Forelimb muscle (tissue), 1 donor: ENCODE measurements around the gene ZFYVE28. TPM values are rescaled to one million over a fixed set of nuclear protein-coding genes. Genes with fewer than 3 reads are reported as not detected.
"Not testable (repeated sequence)": the region's sequence is repeated elsewhere in the genome, so short reads cannot be mapped to it uniquely, and the experiment has no call there.

ENCODE experiments used
- DNase-seq: peaks from one replicate; pipeline ENCODE4 v3.0.0-alpha.2; 2013; ENCODE audit warnings: low read depth
- polyA plus RNA-seq: library from polyadenylated mRNA; unstranded; fragments of 120-200 nt; gene quantifications from one replicate; pipeline ENCODE4 v1.2.1, GENCODE V29; 2013; ENCODE audit not compliant: insufficient read length

ZFYVE28 gene
- polyA plus RNA-seq, 1 donor = 1.7 TPM

DNA sequence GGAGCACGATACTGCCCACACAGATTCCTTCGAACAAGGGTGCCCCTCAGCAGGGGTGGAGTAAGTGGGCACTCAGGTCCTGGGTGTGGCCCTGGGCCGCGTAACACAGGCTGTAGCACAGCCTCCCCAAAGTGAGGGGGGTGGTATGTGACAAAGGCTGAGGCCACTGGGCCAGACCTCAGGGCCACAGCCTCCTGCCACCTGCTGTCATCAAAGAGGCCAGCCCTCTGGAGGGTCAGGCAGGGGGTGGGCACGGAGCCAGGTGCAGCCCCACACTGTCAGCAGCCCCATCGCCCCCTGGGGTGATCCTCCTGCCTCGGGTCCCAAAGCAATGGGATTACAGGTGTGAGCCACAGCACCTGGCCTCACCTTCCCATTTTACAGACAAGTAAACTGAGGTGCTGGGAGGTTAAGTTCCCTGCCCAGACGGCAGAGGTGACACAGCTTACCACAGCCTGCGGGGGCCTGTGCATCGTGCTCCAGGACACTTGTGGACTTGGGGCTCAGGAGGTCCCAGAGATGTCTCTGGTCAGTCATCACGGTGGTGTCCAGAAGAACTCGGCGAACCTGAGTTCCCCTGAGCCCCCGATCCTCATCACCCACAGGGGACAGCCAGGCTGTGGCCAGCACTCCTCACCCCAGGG lies 129.0 kb downstream of the ZFYVE28 start:
- DNase-seq = no peak

- no peak for DNase-seq
These were observed 130.3 kb downstream of the ZFYVE28 start for GRCh38 chr4:2288051-2288541.

DNA sequence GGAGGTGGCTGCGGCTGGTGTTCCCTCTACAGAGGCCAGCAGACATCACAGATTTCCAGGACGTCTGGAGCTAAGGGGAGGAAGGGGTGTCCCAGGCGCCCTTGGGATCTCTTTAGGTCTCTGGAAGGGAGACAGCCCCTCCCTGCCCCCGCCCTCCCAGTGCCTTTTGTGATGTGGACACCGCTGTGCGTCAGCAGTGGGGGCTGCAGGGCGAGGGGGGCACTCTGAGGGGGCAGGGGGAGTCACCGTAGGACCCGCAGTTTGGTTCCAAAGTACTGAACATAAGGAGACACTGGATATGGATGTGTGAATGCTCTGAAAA lies 130.9 kb downstream of the ZFYVE28 start:
- DNase-seq = no peak

- DNase-seq = no peak
These were observed 131.4 kb downstream of the ZFYVE28 start for GRCh38 chr4:2286904-2287593.

DNA sequence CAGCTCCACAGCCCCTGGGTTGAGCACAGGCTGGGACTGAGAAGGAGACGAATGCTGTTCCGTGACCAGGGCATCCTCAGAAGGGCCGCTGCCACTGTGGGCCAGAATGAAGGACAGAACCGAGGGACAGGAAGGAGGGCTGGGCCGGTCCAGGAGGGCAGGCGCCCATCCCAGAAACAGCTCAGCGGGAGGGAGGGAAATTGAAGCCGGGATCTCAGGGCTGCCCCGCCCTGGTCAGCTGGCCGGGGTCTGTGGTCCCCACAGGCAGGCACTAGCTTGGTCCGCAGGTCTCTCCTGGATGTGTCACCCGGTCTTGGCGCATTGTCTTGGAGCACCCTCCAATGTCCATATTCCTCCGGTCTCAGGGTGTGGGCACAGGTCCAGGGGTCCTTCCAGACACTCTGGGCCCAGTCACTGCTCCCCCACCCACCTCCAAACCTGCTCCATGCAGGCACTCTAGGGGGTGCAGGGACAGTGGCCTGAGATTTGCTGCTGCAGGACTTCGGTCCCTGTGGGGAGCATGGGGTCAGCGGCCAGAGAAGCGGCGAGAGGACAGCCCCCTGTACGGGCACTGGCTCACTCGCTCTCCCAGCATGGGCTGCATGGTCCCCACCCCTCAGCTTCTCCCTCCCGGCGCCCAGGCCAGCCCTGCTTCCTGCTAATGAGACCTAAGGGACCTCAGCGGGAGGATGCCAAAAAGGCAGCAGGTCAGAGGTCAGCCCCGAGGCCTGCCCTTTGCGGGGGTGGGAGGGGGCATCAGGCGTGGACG lies 132.6 kb downstream of the ZFYVE28 start:
- DNase-seq = no peak

DNA sequence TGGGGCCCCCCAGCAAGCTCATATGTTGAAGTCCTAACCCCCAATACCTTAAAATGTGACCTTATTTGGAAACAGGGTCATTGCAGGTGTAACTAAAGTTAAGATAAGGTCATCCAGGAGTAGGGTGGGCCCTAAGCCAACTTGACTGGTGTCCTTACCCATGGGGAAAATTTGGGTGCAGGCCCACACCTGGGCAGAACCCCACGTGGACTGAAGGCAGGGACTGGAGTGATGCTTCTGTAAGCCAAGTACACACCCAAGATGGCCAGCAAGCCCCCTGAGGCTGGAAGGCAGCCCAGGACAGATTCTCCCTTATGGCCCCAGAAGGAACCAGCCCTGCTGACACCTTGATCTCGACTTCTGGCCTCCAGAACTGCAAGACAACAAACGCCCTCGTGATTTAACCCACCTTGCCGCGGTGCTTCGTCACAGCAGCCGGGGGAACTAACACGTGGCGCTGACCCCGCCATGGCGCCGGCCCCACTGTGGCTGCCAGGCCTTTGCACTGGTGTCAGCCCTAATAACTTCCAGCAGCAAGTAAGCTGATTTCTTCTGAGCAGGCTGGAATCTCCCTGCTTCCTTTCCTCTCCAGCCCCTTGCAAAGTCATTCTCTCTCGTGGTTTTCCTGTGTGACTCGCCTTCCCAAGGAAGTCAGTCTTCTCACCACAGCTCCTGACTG lies 133.4 kb downstream of the ZFYVE28 start:
- DNase-seq = no peak

GRCh38 chr4:2284161-2284933 lies 134.1 kb downstream of the ZFYVE28 start:
- DNase-seq = no peak

GRCh38 chr4:2283199-2283711 lies 135.2 kb downstream of the ZFYVE28 start:
- DNase-seq = no peak

- DNase-seq = no peak
These were observed 136.7 kb downstream of the ZFYVE28 start for GRCh38 chr4:2281575-2282343.

- no peak for DNase-seq
These were observed 137.7 kb downstream of the ZFYVE28 start for GRCh38 chr4:2280531-2281300.

DNA sequence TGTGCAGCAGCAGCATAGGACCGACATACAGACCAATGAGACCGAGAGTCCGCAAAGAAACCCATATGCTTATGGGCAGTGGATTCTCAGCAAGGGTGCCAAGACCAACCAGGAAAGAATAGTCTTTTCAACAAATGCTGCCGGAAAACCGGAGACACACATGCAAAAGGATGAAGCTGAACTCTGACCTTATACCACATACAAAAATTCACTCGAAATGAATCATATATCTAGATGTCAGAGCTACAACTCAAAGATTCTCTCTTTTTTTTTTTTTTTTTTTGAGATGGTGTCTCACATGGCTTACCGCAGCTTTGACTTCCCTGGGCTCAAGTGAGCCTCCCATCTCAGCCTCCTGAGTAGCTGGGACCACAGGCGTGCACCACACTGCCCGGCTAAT lies 140.5 kb downstream of the ZFYVE28 start:
- DNase-seq = no peak

DNA sequence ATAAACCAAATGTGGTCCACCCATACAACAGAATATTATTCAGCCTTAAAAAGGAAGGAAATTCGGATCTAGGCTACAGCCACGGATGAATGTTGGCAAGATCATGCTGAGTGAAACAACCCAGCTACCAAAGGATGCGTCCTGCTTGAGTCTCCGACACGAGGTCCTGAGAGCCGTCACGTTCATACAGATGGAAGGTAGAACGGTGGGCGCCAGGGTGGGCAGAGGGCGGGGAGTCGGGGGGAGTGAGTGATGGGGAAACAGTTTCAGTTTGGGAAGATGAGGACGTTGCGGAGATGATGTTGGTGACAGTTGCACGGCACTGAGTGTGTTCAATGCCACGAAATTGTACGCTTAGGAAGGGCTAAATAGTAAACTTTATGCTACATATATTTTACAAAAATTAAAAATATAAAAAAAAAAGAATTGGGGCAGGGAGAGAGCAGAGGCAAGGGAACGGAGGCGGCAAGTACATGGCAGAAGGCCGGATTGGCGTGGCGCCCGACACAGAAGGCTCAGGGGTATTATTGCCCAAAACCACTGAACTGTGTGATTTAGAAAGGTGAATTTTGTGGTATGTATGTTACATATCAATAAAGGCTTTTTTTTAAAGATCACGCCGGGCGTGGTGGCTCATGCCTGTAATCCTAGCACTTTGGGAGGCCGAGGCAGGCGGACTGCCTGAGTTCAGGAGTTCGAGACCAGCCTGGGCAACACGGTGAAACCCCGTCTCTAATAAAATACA lies 141.7 kb downstream of the ZFYVE28 start:
- DNase-seq = no peak

- DNase-seq = no peak
These were observed 142.7 kb downstream of the ZFYVE28 start for GRCh38 chr4:2275546-2276251.

GRCh38 chr4:2275044-2275397 lies 143.4 kb downstream of the ZFYVE28 start:
- DNase-seq = not testable (repeated sequence)

DNA sequence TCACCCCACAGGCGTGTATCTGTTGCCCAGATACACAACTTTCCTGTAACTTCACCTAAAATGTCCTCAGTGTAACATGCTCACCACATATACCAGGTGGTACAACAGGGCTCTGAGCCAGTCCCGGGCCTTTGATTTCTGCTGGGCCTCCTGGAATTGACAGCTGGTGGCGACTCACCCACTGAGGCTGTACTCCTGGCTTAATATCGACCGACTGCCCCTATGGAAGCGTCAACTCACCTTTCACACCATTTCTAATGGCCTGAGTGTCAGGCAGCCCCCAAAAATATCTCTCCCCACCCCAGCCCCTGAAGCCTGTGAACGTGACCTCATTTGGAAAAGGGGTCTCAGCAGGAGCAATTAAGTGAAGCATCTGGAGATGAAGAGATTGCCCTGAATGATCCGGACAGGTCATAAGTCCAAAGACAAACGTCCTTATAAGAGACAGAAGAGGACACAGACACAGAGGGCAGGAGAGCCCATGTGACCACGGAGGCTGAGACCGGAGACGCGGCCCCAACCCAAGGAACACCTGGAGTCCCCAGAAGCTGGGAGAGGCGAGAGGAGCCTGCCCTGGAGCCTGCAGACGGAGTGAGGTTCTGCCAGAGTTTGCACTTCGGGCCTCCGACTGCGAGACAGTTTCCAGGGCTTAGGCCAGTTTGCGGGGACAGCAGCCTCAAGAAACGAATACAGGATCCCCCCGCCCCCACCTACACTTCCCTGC lies 144.0 kb downstream of the ZFYVE28 start:
- no peak for DNase-seq

DNA sequence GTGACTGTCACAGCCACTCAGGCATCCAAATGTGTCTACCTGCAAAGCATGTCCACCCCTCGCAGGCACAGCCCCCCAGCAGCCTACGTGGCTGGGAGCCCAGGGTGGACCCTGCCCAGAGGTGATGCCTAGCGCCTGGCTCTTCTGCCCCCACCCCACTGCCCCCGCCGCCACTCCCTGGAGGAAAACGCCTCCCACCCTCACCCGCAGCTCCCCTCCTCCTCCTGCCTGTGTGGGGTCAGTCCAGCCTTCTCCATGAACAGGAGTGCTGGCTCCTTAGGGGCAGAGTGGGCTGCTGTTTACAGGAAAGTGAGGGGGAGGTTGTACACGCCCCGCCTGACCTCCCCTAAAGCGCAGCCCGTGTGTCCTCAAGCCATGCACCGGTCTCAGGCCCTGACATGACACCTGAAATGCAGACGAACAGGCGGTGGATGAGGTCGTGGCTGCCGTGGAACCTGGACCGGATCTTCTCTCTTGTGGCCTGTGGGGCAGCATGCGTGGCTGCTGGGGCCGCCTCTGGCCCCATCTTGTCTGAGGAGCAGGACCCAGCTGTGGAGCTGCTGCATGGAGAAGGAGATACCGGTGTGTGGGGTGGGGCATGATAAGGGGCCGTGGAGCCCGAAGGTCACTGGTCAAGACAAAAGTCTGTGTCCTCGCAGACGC lies 144.7 kb downstream of the ZFYVE28 start:
- no peak for DNase-seq

GRCh38 chr4:2273221-2273620 lies 145.2 kb downstream of the ZFYVE28 start:
- DNase-seq = no peak
